ENCODE data around the gene CSRP1.
A peak's percentile ranks its signal among the peaks of the same experiment; 100 is the strongest.

- TF ChIP-seq CTCF (IDR thresholded peaks at IDR 0.05) = peak; percentile 36 to 71 (median 49)
- no peak for TF ChIP-seq POLR2A (IDR thresholded peaks at IDR 0.05)
Measured at GRCh38 chr1:201530741-201531531, 24.0 kb upstream of the CSRP1 start.
